SJSA1 (cell line): ENCODE results near the gene NHS. TPM values are rescaled to one million over a fixed set of nuclear protein-coding genes. Genes with fewer than 3 reads are reported as not detected.
A peak's percentile ranks its signal among the peaks of the same experiment; 100 is the strongest.
"Not testable (repeated sequence)": the region's sequence is repeated elsewhere in the genome, so short reads cannot be mapped to it uniquely, and the experiment has no call there.

ENCODE experiments used
- DNase-seq, 2 experiments: peaks; one replicate each; pipeline ENCODE4 v3.0.0-alpha.2; 2015 to 2020; ENCODE audit warnings: low spot score in 2 of 2, low read depth in 1 of 2
- H3K27ac ChIP-seq: fragments of 250-450 bp; sonication (Bioruptor Pico); 2 replicates; pipeline ENCODE4 v1.5.1; 2020; ENCODE audit warnings: mild to moderate bottlenecking, moderate library complexity
- H3K27me3 ChIP-seq: fragments of 250-450 bp; sonication (Bioruptor Pico); replicated peaks from 2 replicates; pipeline ENCODE4 v1.5.1; 2020; ENCODE audit warnings: mild to moderate bottlenecking, moderate library complexity
- H3K36me3 ChIP-seq: fragments of 250-450 bp; sonication (Bioruptor Pico); 2 replicates; pipeline ENCODE4 v1.5.1; 2020; ENCODE audit warnings: mild to moderate bottlenecking
- H3K4me1 ChIP-seq: fragments of 250-450 bp; sonication (Bioruptor Pico); replicated peaks from 2 replicates; pipeline ENCODE4 v1.6.1; 2021; ENCODE audit warnings: mild to moderate bottlenecking
- H3K4me3 ChIP-seq: fragments of 250-450 bp; sonication (Bioruptor Pico); 2 replicates; pipeline ENCODE4 v1.5.1; 2020; ENCODE audit warnings: mild to moderate bottlenecking
- H3K9me3 ChIP-seq: fragments of 250-450 bp; sonication (Bioruptor Pico); replicated peaks from 2 replicates; pipeline ENCODE4 v1.5.1; 2020; ENCODE audit warnings: mild to moderate bottlenecking
- total RNA-seq: library from RNA; depleted of rRNA; stranded (reverse); fragments of >200 nt; shearing (Covaris generic); gene quantifications from 2 replicates; pipeline ENCODE4 v1.2.3, GENCODE V29; 2014

Gene NHS
- total RNA-seq, 1 experiment from 2014 or later: 2.6 TPM

DNA sequence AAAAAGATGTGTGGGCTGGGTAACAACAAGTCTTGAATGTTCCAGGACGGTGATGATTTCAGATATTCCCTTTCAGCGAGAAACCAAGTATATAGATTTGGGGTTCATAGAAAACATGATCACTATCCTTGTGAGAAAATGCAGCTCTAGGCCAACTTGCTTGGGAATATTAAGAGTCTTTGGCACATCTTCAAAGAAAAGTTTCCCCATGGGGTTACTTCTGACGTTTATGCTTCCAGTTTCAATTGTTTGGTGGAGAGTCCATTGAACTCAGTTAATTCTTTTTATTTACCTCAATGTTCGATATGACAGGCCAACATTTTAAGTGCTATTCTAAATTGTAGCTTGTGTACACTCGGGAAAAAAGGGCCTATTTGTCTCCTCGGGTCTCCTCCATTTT lies 126.7 kb downstream of the NHS start:
- no peak overlapping the region for H3K4me3 ChIP-seq
- no peaks in the 10 kb centered on the region for H3K36me3 ChIP-seq
- no peak for DNase-seq
- no peaks in the 10 kb centered on the region for H3K27me3 ChIP-seq
- no peaks in the 10 kb centered on the region for H3K4me1 ChIP-seq
- no peaks in the 10 kb centered on the region for H3K9me3 ChIP-seq
- H3K27ac ChIP-seq: no peak overlapping the region

GRCh38 chrX:17506352-17506751 lies 131.4 kb downstream of the NHS start:
- H3K4me3 ChIP-seq, H3K4me1 ChIP-seq, H3K36me3 ChIP-seq, H3K27me3 ChIP-seq, H3K9me3 ChIP-seq, H3K27ac ChIP-seq, DNase-seq: not testable (repeated sequence)

- Histone ChIP-seq H3K27ac (no peak overlapping the region), H3K4me1 (no peaks in the 10 kb centered on the region), H3K4me3 (no peak overlapping the region), H3K27me3 (no peaks in the 10 kb centered on the region), H3K36me3 (no peaks in the 10 kb centered on the region), H3K9me3 (no peaks in the 10 kb centered on the region)
- DNase-seq: no peak
These were observed 136.6 kb downstream of the NHS start for GRCh38 chrX:17511556-17511955.

GRCh38 chrX:17519358-17519757 lies 144.4 kb downstream of the NHS start:
- Histone ChIP-seq H3K36me3 (no peaks in the 10 kb centered on the region), H3K27me3 (no peaks in the 10 kb centered on the region), H3K4me3 (no peak overlapping the region), H3K4me1 (no peaks in the 10 kb centered on the region), H3K9me3 (no peaks in the 10 kb centered on the region), H3K27ac (no peak overlapping the region)
- DNase-seq: no peak

- DNase-seq: no peak
- H3K4me3 ChIP-seq: no peak overlapping the region
- H3K36me3 ChIP-seq: no peaks in the 10 kb centered on the region
- no peaks in the 10 kb centered on the region for H3K27me3 ChIP-seq
- H3K27ac ChIP-seq: no peak overlapping the region
- H3K4me1 ChIP-seq: no peaks in the 10 kb centered on the region
- H3K9me3 ChIP-seq: no peaks in the 10 kb centered on the region
These were observed 145.1 kb downstream of the NHS start for GRCh38 chrX:17520016-17520615.

GRCh38 chrX:17521871-17522693 lies 147.1 kb downstream of the NHS start:
- H3K27me3 ChIP-seq: no peaks in the 10 kb centered on the region
- H3K27ac ChIP-seq: no peak overlapping the region
- H3K4me3 ChIP-seq: no peak overlapping the region
- no peaks in the 10 kb centered on the region for H3K9me3 ChIP-seq
- DNase-seq: no peak
- H3K36me3 ChIP-seq: no peaks in the 10 kb centered on the region
- peaks cover 3% of the 10 kb centered on the region for H3K4me1 ChIP-seq

DNA sequence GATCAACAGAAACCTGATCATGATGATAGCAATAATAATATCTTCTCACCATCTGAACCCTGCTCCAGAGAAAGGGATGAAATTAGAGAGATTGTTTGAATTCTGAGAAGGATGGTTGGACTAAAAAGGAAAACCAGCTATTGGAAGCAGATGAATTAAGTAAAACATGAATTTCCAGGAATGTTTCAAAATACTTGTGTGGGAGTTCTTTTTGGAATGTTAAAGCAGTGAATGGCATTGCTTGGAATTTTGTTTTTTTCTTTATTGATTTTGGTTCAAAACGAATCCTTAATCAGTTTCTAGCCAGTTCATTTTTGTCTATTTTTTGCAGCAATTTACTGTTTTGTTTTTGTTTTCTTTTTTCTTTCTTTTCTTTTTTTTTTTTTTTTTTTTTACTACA lies 150.3 kb downstream of the NHS start:
- no peaks in the 10 kb centered on the region for H3K9me3 ChIP-seq
- no peaks in the 10 kb centered on the region for H3K36me3 ChIP-seq
- H3K4me1 ChIP-seq: peaks cover 16% of the 10 kb centered on the region
- H3K27ac ChIP-seq: no peak overlapping the region
- no peak for DNase-seq
- no peaks in the 10 kb centered on the region for H3K27me3 ChIP-seq
- H3K4me3 ChIP-seq: no peak overlapping the region

DNA sequence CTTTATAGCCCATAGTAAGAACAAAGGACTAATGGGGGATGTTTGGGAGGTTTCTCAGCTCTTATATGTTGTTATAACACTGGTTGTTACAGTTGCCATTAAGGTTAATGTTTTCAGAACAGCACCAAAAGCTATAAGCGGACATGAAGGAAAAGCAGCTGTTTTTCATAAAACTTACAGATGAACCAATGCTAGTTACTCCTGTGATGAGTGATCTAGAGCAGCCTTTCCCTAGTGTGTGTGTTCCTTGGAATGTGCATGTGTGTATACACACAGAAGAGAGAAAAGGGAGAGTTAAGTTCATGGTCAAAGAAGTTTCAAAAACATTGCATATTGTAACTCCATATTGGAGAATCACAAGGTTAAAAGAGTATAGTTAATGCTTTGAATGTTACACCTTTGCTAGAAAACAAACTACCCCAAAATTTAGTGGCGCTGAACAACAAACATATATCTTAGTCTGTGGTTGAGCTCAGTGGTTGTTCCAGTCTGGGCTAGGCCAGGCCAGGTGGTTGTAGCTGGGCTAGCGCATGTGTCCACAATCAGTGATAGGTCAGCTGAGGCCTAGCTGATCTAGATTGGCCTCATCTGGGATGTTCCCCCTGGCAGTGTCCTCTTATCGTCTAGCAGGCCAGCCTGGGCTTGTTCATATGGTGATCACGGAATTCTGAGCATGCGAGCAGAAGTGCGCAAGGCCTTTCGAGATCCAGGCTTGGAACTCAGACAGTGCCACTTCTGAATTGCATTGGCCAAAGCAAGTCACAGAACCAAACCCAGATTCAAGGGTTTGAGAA lies 151.0 kb downstream of the NHS start:
- no peak for DNase-seq
- no peak overlapping the region for H3K27ac ChIP-seq
- H3K9me3 ChIP-seq: no peaks in the 10 kb centered on the region
- peaks cover 16% of the 10 kb centered on the region for H3K4me1 ChIP-seq
- H3K27me3 ChIP-seq: no peaks in the 10 kb centered on the region
- no peaks in the 10 kb centered on the region for H3K36me3 ChIP-seq
- H3K4me3 ChIP-seq: no peak overlapping the region

- H3K4me1 ChIP-seq: peaks cover 16% of the 10 kb centered on the region
- no peak overlapping the region for H3K4me3 ChIP-seq
- H3K9me3 ChIP-seq: no peaks in the 10 kb centered on the region
- DNase-seq: peak; percentile 42 to 64
- H3K27me3 ChIP-seq: no peaks in the 10 kb centered on the region
- H3K27ac ChIP-seq: peak overlapping the region; percentile 7
- no peaks in the 10 kb centered on the region for H3K36me3 ChIP-seq
These were observed 152.2 kb downstream of the NHS start for GRCh38 chrX:17527135-17527701.

DNA sequence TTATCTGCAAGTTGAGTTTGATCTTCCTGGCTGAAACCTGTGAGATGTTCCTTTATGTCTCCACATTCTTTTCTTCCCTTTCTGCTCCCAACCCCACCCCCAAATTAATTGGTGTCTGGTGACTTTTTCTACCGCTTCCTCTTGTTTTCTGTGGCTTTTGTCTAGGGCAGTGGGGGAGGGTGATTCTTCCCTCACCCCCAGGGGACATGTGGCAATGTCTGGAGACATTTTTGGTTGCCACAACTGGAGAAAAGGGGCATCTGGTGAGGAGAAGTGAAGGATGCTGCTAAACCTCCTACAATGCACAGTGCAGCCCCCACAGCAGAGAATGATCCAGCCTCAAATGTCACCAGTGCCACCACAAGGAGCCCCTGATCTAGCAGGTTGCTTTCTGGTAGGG lies 152.9 kb downstream of the NHS start:
- DNase-seq: no peak
- peak overlapping the region; percentile 7; the same call in 1 of the 2 replicates for H3K27ac ChIP-seq
- peaks cover 16% of the 10 kb centered on the region for H3K4me1 ChIP-seq
- H3K36me3 ChIP-seq: no peaks in the 10 kb centered on the region
- H3K4me3 ChIP-seq: no peak overlapping the region
- no peaks in the 10 kb centered on the region for H3K27me3 ChIP-seq
- H3K9me3 ChIP-seq: no peaks in the 10 kb centered on the region

- Histone ChIP-seq H3K9me3 (no peaks in the 10 kb centered on the region), H3K4me1 (peaks cover 16% of the 10 kb centered on the region), H3K27ac (no peak overlapping the region), H3K4me3 (no peak overlapping the region), H3K36me3 (no peaks in the 10 kb centered on the region), H3K27me3 (no peaks in the 10 kb centered on the region)
- no peak for DNase-seq
These were observed 154.2 kb downstream of the NHS start for GRCh38 chrX:17529151-17529745.

DNA sequence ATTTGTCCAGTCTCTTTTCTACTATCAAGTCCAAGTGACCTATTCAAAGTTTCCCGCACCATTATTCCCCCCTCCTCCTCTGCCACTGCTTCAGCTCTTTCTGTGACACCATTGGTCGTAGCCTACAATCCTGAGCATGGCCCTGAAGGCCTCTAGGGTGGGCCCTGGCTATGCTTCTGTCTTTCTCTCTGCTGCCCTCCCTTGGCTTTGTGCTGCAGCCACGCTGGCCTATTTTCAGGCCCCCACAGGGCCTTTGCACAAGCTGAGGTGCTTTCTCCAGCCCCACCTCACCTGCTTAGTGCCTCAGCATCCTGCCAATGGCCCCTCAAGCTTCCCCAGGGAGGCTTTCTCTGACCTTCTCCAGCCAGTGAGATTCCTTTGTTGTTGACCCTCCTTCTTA lies 156.5 kb downstream of the NHS start:
- Histone ChIP-seq H3K4me3 (no peak overlapping the region), H3K36me3 (no peaks in the 10 kb centered on the region), H3K27me3 (no peaks in the 10 kb centered on the region), H3K4me1 (peaks cover 16% of the 10 kb centered on the region), H3K9me3 (no peaks in the 10 kb centered on the region), H3K27ac (no peak overlapping the region)
- no peak for DNase-seq

DNA sequence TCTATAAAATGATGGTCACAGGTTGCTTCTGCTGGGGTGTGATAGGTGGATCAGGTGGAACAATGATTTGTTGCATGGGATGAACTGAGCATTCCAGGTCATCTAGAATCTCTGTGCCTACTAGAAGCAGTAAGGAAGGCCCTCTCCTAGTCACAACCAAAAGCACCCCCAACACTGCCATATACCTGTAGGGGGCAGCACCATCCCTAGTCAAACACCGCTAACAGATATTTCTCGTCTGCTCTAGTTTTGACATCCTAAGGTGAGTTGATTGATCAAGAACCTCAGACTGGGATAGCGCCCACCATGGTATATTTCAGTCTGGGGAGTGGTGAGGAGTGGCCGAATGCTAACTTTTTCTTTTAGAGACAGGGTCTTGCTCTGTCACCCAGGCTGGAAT lies 160.2 kb downstream of the NHS start:
- peak in 1 of 2 experiments; percentile 37 for DNase-seq
- Histone ChIP-seq H3K4me3 (no peak overlapping the region), H3K27me3 (no peaks in the 10 kb centered on the region), H3K27ac (no peak overlapping the region), H3K36me3 (no peaks in the 10 kb centered on the region), H3K9me3 (no peaks in the 10 kb centered on the region), H3K4me1 (no peaks in the 10 kb centered on the region)
